Cerebellar nuclear complex (tissue), 1 donor: ENCODE data around the gene RNF31.

Experiments
- DNase-seq, 2 experiments: peaks; one replicate each; lab custom pipeline; 2025; lab: John Stamatoyannopoulos, UW

RNF31 gene

DNA sequence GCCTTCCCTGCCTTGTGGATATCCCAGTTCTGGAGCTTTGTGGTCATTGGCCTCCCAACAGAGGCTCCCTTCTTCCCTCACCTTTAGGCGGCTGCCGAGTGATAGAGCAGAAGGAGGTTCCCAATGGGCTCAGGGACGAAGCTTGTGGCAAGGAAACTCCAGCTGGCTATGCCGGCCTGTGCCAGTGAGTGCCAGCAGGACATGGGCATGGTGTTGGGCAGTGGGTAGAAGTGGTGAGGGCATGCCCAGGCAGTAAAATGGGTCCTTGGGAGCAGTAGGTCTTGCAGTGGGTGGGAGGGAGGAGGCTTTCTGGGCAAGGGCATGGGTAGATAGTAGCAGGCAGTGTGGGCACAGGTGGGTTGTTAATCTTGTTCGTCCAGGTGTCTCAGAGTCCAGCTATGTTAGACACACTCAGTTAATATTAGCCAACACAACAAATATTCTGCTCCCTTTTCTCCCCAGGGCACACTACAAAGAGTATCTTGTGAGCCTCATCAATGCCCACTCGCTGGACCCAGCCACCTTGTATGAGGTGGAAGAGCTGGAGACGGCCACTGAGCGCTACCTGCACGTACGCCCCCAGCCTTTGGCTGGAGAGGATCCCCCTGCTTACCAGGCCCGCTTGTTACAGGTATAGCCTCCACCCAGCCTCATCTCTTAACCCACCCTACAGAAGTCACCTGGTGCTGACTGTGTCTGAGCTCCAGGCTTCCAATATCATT is 12.6 kb downstream of the RNF31 start:
- no peak for DNase-seq

GRCh38 chr14:24160499-24160849 is 13.2 kb downstream of the RNF31 start:
- no peak for DNase-seq

DNA sequence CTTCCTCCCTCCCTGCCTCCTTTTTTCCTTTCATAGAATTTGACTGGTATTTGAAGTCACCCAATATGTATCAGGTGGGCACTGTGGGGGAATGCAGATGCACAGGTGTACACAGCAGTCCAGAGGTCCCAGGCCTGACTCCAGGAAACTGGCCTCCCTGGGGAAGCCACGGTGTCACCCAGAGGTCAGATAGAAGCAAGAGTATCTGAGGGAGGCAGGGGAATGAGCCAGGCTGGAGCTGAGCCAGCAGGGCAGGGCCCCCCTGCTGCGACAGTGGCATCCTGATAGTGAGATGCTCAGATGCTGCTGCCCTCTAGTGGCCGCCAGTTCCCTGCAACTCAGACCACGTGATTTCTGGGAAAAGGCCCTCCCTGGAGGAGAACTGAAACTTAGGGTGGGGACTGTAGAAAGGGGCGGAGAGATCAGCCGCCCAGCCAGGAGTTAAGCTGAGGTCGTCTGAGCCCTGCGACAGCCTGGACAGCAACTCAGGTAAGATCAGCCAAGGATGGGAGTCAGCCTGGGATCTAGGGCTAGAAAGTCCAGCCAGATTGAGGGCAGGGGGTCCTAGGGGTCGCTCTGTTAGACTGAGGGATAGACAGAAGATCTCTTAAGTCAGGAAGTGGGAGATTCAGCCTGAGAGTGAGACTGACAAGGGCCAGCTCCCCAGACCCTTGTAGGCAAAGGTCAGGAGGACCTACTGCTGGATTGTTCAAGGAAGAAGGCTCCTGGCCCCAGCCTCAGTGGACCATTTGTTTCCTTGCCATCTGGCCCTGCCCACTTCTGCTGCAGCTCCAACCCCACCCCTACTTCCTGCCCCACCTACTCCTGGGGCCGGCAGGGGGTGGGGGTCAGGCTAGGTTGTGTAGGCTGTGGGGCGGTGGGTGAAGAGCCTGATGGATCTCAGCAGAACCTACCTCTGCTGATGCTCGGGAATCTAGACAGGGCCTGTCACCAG is 13.8 kb downstream of the RNF31 start, which contains the start of gene IRF9:
IRF9 (plus strand) TSS at position 416 of the 955 bp plus-strand sequence. CDS start 880 bp downstream, outside the sequence.
- DNase-seq = peak in 1 of 2 experiments; percentile 65

GRCh38 chr14:24162093-24162492 is 14.8 kb downstream of the RNF31 start:
- no peak for DNase-seq

DNA sequence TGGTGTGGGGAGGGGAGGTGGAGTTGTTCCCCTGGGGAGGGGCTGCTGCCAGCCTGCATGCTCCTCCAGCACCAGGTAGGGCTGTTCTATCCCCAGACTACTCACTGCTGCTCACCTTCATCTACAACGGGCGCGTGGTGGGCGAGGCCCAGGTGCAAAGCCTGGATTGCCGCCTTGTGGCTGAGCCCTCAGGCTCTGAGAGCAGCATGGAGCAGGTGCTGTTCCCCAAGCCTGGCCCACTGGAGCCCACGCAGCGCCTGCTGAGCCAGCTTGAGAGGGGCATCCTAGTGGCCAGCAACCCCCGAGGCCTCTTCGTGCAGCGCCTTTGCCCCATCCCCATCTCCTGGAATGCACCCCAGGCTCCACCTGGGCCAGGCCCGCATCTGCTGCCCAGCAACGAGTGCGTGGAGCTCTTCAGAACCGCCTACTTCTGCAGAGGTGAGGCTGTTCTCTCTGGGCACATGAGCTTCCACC is 17.3 kb downstream of the RNF31 start:
- no peak for DNase-seq

DNA sequence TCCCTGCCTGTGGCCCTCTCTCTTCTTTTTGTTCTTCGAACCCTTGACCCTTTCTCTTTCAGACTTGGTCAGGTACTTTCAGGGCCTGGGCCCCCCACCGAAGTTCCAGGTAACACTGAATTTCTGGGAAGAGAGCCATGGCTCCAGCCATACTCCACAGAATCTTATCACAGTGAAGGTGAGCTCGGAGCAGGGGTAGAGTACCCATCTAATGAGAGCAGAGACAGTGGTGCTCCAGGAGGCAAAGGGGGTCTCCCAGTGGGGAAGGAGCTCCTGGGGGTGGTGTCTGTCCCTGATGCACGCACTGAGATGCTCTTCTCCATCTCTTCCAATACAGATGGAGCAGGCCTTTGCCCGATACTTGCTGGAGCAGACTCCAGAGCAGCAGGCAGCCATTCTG is 18.5 kb downstream of the RNF31 start:
- no peak for DNase-seq

DNA sequence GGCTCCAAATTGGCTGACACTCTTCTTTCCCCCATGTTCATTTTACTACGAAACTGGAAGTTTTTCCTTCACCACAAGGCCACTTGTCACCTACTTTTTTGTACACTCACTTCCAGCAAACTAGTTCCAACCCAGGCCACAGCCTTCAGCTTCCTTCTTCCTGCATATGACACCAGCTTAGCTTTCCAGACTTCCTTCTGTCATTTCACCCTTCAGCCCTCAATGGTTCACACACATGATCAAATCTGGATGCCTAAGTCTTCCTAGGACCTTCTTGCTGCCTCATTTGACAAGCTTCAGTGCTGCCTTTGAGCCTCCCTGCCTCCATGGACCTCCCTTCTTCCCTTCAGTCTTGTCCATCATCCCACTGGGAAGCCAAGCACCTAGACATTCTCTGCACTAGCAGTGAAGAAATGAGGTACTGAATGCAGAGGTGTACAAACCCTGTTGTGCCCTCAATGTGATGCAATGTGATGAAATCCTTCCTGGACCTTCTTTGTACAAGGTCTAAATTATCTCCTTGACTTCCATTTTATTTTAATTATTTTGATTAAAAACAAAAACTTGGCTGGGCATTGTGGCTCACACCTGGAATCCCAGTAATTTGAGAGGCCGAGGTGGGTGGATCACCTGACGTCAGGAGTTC is 20.3 kb downstream of the RNF31 start:
- no peak for DNase-seq

DNA sequence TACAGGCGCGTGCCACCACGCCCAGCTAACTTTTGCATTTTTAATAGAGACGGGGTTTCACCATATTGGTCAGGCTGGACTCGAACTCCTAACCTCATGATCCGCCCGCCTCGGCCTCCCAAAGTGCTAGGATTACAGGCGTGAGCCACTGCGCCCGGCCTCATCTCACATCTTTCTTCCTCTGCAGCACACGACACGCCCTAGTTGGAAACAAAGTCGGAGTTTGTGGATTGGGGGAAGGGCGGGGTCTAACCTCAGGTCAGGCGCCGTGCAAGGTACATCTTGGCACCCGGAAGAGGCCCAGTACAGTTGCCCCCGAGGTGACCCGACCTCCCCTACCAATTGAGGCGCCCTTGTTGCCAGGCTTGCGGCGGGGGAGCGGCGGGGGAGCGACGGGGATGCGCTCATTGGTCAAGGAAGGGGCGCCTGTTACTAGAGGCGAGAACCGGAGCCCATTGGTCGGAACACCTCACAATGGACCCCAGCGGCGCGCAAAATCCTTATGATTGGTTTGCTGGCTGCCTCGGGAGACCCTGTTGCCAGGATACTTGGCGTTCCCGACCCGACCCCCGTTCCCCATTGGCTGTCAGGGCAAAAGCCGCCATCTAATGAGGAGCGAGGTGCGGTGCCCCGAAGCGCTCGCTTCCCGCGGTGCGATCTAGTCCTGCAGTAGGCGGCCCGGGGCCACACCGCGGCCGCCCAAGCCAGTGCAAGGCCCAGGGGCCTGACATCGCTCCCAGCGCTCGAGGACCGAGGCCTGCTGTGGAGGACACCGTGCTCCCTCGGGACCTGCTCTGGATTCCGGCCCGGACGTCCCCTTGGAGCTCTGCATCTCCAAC is 24.3 kb downstream of the RNF31 start, which contains the start of gene REC8:
REC8 (plus strand) TSS at position 659 of the 839 bp plus-strand sequence. CDS start 473 bp downstream, outside the sequence.
- peak; percentile 85 to 92 for DNase-seq

DNA sequence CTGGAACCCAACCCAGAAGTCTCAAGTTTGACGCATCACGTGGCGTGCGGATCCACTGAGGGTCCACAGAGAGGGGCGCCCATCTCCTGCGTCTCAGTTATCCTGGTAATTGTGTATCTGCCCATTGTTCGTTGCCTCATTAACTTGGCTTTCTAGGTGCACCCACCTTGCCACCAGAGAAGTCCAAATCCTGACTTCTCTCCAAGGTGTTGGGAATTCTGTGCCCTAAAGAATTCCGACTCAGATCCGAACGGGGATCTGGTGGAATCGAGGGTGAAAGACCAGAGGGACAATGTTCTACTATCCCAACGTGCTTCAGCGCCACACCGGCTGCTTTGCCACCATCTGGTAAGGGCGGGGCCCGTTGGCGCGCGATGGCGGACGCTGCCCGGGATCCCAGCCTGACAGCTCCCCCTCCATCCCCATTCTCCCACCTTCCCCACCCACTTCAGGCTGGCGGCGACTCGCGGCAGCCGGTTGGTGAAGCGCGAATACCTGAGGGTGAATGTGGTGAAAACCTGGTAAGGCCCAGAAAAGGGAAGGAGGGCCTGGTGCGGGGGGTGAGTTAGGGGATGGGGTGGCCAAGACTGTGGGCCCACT is 25.1 kb downstream of the RNF31 start:
- no peak for DNase-seq

DNA sequence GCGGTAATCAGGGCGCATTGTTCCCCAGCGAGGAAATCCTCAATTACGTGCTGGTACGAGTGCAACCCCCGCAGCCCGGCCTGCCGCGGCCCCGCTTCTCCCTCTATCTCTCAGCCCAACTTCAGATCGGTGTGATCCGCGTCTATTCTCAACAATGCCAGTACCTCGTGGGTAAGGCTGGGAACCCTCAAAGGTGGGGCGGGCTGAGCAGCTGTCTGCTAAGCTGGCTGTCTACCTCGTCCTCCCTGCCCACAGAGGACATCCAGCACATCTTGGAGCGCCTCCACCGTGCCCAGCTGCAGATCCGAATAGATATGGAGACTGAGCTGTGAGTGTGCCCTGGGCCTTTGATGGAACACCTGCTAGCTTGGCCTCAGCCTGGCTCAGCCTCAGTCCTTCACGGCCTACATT is 25.6 kb downstream of the RNF31 start:
- DNase-seq = no peak

DNA sequence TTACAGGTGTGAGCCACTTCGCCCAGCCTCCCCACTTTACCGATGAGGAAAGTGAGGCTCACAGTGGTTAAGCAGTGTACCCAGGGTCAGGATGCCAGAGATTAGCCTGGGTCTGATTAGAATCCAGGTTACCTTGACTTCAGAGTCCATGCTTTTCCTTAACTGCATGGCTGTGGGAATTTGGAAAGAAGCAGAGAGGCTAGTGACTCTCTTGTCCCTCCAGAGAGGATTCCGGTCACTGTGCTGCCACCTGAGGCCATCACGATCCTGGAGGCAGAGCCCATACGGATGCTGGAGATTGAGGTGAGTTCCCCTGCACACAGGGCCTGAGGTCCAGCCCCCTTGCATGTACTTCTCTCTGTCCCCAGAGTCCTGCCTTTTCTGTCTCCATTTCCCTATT is 29.3 kb downstream of the RNF31 start:
- DNase-seq = no peak

DNA sequence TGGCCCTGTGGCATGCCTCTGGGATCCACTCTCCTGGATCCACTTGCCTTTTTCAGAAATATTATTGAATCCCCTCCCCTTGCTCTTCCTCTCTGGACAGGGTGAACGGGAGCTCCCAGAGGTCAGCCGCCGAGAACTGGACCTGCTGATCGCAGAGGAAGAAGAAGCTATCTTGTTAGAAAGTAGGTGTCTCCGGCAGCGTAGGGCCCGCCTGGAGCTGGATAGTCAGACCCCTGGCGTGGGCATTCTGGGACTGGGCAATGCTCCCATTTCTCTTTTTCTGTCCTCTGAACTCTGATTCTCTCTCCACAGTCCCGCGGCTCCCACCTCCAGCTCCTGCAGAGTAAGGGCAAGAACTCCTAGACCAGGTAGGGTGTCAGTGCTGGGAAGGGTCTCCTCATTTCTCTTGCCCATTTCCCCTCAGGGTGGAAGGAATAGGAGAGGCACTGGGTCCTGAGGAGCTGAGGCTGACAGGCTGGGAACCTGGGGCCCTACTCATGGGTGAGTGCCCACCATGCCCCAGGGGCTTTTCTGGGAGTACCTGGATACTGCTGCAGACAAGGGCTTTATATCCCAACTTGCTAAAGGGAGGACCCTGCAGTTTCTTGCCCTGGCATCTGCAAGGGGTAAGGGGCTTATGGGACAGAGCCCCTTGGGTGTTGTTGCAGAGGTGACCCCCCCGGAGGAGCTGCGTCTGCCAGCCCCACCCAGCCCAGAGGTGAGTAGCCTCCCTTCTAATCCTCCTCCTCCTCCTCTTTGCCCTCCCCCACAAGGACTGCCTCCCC is 29.9 kb downstream of the RNF31 start:
- DNase-seq = no peak

GRCh38 chr14:24177891-24178290 is 30.6 kb downstream of the RNF31 start:
- no peak for DNase-seq

DNA sequence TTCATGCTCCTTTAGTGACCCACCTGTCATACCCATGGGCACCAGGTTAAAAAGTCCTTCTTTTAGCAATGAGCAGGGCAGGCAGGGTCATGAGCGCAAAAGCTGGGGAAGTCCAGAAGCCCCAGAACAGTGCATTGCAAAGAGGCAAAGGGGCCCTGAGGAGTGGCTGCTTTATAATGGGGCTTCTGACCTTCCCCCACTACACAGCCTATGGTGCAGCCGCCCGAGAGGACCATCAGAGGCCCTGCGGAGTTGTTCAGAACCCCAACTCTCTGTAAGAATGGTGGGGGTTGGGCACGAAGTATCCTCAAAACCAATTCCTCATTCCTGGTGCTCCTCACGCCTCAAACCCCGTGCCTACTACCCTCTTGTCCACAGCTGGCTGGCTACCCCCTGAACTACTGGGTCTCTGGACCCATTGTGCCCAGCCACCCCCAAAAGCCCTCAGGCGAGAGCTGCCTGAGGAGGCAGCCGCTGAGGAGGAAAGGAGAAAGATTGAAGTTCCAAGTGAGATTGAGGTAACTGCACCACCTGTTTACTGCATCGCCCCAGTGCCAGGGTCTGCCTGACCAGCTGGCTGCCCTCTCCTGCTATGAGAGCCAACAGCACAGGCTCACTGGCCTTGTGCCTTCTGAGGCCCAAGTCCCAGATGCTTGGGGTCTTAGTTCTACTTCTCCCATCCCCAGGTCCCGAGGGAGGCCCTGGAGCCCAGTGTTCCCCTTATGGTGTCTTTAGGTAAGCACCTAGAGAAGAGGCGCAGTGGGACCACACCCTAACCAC is 31.3 kb downstream of the RNF31 start:
- DNase-seq = no peak

GRCh38 chr14:24179294-24179960 is 32.1 kb downstream of the RNF31 start:
- DNase-seq = no peak

- DNase-seq = no peak
Measured at GRCh38 chr14:24179961-24180796, 32.9 kb downstream of the RNF31 start.

DNA sequence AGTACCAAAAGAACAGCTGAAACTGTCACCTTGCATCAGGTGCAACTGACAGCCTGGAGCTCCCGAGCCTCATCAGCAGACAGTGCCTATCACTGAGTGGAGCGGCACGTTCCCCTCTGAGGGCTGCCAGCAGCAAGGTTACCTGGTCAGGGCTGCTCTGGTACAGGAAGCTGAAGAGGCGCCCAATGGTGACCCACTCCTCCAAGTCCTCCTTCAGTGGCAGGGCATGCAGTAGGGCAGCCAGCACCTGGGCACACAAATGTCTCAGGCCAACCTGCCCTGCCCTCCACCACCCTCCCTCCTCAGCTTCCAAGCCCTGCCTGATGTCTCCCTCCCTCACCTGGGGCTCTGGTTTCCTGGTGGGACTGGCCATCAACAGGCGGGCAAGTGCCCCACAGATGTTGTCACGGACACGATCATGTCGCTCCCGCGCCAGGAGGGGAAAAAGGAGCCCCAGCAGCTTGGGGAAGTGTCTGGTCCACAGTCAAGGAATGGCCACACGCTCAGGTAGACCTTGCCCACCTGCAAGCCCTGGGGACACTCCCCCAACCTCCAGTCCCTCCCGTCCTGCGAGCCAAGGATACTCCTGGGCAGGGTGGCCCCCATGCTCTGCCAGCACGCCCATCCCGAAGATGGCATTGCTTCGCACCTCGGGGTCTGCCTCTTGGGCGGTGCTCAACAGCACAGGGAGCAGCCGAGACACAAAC is 34.2 kb downstream of the RNF31 start:
- DNase-seq = no peak
